22Rv1 (cell line): ENCODE results near the gene SPTBN1.

Experiments
- H3K27ac ChIP-seq: fragments of 450-650 bp; 2 replicates; pipeline ENCODE4 v1.5.1; 2017
- ZFX ChIP-seq: fragments of 450-650 bp; IDR thresholded peaks from 2 replicates; pipeline ENCODE4 v1.6.1; 2017; ENCODE audit warnings: antibody characterized with exemption, borderline replicate concordance
- TF ChIP-seq, protein P1 (sequence below): fragments of 450-650 bp; IDR thresholded peaks from 2 replicates; pipeline ENCODE4 v1.5.1; 2017; ENCODE audit warnings: mild to moderate bottlenecking

SPTBN1 gene

GRCh38 chr2:54667266-54667639, 211.1 kb downstream of the SPTBN1 start:
- H3K27ac ChIP-seq, result no peak overlapping the region
- no peak for TF ChIP-seq ZFX
- TF ChIP-seq, protein P1, sequence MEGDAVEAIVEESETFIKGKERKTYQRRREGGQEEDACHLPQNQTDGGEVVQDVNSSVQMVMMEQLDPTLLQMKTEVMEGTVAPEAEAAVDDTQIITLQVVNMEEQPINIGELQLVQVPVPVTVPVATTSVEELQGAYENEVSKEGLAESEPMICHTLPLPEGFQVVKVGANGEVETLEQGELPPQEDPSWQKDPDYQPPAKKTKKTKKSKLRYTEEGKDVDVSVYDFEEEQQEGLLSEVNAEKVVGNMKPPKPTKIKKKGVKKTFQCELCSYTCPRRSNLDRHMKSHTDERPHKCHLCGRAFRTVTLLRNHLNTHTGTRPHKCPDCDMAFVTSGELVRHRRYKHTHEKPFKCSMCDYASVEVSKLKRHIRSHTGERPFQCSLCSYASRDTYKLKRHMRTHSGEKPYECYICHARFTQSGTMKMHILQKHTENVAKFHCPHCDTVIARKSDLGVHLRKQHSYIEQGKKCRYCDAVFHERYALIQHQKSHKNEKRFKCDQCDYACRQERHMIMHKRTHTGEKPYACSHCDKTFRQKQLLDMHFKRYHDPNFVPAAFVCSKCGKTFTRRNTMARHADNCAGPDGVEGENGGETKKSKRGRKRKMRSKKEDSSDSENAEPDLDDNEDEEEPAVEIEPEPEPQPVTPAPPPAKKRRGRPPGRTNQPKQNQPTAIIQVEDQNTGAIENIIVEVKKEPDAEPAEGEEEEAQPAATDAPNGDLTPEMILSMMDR, result no peak

DNA sequence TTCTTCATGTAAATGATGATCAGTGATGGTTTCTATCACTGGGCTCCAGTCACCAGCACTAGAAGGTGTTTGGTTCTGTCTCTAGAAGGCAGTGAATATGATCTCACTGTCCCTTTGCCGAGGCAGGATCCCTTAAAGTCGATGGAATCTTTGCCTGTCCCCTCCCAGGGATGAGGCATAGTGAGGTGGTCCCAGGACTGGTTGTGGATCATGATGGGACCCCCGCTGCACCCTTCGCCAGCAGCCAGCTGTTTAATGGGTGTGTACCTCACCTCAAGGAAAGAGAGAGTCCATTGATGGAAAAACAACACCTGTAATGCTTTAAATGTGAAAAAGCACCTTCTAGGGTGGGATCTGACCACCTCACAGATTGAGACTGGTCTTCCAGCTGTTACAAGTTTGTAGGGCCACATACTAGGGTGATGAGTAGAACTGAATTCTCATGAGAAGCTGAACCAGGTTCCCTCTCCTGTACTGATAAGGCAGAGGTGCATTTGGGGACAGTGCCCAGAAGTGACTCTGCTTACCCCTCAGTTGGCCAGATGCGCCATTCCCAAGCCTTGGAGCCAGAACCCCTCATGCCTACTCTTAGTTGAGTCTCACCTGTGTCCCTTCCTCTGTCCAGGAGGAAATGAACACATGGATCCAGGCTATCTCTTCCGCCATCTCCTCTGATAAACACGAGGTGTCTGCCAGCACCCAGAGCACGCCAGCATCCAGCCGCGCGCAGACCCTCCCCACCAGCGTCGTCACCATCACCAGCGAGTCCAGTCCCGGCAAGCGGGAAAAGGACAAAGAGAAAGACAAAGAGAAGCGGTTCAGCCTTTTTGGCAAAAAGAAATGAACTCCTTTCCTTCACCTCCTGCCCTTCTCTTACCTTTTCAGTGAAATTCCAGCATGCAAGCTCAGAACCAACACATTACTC, 211.9 kb downstream of the SPTBN1 start:
- no peak for TF ChIP-seq ZFX
- TF ChIP-seq, protein P1, result no peak
- no peak overlapping the region for H3K27ac ChIP-seq

GRCh38 chr2:54668711-54669110, 212.6 kb downstream of the SPTBN1 start:
- TF ChIP-seq ZFX, result no peak
- TF ChIP-seq, protein P1, result no peak
- no peak overlapping the region for H3K27ac ChIP-seq

DNA sequence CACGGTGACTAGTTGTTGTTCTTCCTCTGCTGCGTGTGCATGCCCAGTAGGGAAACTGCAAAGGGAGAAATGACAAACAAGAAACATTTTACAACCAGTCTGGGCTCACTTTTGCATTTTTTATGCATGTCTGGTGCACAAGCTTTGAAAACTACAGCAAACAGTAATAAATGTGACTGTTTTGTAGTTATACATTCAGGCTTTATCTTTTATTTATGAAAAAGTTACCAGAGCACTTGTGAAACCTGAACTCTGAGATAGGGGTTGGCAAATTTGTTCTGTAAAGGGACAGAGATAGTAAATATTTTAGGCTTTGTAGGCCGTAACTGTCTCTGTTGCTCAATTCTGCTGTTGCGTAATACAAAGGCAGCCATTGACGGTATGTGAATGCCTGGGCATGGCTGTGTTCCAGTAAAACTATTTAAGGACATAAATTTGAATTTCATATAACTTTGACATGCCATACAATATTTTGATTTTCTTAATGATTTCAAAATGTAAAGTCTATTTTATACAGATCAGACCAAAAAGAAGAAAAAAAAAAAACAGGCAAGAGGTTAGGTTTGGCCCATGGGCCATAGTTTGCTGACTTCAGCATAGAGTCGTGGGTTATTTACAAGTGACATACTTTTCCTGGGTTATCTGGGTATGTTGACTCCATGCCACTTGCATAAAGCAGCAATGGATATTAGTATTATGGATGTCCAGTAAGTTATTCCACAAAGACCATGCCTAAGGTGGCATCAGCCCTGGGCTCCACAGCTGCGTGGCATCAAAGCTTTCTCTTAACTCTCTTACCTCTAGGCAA, 213.8 kb downstream of the SPTBN1 start:
- H3K27ac ChIP-seq, result no peak overlapping the region

DNA sequence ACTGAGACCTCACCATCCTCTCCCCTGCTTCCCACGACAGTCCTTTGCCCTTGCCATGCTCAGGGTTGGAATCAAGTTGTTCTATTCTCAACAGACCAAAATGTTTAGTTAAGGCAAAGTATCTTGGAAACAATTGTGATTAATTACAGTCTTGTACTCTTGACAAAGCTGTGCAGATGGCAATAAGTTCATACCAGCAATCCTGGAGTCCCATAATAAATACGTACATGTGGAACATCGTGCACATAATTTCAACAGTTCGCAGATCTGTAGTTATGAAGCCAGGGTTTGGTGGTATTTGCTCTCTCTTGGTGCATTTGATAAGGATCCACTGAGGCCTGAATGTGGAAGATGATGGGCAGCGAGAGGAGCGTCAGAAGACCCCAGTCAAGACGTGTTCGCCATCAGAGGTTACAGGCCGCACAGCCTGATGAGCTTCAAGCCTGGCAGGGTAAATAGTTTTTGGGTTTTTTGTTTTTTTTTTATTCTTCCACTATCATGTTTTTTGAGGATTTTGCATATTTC, 214.4 kb downstream of the SPTBN1 start:
- no peak overlapping the region for H3K27ac ChIP-seq
- TF ChIP-seq ZFX, result no peak
- TF ChIP-seq, protein P1, result no peak

More for the DNA sequence above, 213.8 kb downstream of the SPTBN1 start:
- TF ChIP-seq, protein P1, result no peak
- no peak for TF ChIP-seq ZFX

- H3K27ac ChIP-seq, result no peak overlapping the region
- no peak for TF ChIP-seq ZFX
- TF ChIP-seq, protein P1, result no peak
Measured at GRCh38 chr2:54671010-54671409, 214.9 kb downstream of the SPTBN1 start.
